PC-3 (cell line): ENCODE results near the gene PCSK5.

Experiments
- CTCF ChIP-seq: fragments of 300-600 bp; sonication (generic); conservative IDR thresholded peaks from 2 replicates; pipeline ENCODE4 v1.5.1; 2017; ENCODE audit warnings: antibody characterized with exemption, low read depth, mild to moderate bottlenecking, low read length
- EZH2phosphoT487 ChIP-seq: fragments of 300-600 bp; sonication (generic); IDR thresholded peaks from 2 replicates; pipeline ENCODE4 v1.6.1; 2018; ENCODE audit warnings: mild to moderate bottlenecking, antibody characterized with exemption, low read length, borderline replicate concordance

- TF ChIP-seq CTCF (no peak), EZH2phosphoT487 (no peak)
Observed at GRCh38 chr9:76330034-76330433, 439.6 kb downstream of the PCSK5 start.
